HK-2 (cell line): ENCODE results near the gene NDC1.

Experiments used
- DNase-seq: peaks from one replicate; pipeline ENCODE4 v3.0.0-alpha.2; 2018; ENCODE audit not compliant: unreplicated experiment

NDC1 gene

GRCh38 chr1:53732409-53732808, 105.7 kb downstream of the NDC1 start:
- no peak for DNase-seq

GRCh38 chr1:53731779-53732305, 106.3 kb downstream of the NDC1 start:
- no peak for DNase-seq

GRCh38 chr1:53731043-53731600, 107.0 kb downstream of the NDC1 start:
- DNase-seq: no peak

- DNase-seq: no peak
Measured at GRCh38 chr1:53730224-53730865, 107.8 kb downstream of the NDC1 start.

GRCh38 chr1:53729456-53730223, 108.5 kb downstream of the NDC1 start:
- no peak for DNase-seq

DNA sequence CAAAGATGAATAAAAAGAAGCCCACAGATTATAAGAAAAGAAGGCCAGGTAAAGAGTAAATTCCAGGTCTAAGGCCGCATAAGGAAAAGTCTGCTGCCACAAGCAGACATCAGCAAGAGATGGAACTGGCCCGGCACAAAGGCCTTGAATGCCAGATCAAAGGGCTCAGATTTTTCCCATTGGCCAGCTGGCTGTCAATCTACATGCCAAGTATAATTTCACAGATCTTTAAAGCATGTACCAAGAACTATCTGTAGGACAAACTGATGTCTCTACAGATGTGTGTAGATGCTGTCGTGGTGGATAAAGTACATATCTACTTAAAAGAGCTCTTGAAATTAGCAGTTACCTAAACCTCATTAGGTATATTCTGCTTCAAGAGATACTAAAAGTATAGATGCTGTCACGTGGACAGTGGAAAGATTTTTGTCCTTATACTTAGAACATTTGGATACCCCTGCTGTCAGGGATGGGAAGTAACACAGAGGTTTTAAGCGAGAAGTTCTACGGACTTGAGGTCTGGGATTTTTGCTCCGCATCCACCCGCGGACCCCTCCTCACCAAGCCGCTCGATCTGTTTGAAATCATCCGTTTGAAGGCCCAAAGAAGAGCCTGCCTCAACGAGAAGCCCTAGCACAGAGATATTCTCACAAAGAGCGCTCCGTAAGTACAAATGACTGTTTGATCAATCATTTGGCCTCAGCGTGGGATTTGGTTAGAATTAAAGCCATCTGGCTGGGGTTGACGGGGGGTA, 109.2 kb downstream of the NDC1 start:
- no peak for DNase-seq

DNA sequence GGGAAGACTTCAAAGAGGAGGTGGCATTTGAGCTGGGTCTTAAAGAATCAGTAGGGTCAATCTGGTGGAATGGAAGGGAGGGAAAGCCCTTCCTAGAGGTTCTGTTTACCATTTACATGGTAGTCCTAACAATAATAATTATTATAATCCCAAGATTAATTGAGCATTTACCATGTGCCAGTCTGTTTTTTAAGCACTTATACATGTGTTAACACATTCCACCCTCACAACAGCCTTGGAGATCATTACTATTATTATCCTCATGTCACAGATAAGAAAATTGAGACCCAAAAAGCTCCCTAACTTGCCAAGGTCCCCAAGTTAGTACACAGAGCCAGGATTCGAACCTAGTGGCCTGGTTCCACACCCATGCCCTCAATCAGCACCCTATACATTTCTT, 109.9 kb downstream of the NDC1 start:
- no peak for DNase-seq

DNA sequence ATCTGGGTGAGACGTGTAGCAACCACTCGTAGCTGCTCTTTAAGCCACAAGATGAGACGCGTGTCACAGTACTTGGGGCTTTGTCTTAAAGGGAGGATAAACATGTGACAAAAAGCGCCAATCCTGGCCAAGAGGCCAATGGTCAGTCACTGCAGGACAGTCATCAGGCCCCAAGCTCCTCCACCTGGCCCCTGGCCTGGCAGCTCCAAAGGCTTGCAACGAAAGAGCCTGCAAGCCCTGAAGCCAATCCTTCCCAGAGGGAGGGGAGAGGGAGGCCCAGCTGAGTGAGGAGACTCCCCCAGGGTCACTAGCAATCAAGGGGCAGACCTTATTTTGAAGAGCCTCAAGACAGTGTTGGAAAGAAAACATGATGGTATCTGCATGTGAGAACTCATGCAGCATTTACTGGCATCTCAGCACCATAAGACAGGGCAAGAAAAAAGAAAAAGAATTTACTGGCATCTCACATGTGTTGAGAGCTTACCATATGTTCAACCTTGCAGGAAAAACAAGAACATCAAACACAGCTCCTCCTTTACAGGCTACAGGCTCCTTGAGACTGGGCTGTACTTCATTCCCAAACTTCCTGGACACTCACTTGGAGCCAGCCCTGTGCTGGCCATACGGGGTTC, 110.5 kb downstream of the NDC1 start:
- no peak for DNase-seq

DNA sequence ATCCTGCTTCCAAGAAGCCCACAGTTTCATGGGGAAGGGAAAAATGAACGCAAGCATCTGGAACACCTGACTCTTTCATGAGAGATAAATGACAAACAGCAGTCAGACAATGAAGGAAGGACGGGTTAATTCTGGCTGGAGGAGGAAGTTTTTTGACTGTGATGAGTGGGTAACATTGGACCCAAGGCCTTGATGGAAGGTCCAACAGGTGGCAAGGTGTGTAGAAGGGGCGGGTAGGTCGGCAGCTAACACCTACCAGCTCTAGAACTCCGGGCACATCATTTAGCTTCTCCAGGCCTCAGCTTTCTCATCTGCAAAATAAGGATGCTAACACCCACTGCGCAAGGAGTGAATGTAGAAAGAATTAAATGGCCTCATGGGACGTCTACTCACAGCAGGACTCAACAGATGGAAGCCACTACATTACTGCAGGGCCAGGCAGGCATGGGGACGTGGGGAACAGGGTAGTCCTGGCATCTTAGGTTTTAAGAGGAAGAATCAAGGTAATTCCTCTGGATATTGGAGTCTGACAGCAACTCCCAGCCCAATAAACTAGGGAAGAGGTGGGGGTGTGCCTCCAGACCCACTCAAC, 112.0 kb downstream of the NDC1 start:
- no peak for DNase-seq

DNA sequence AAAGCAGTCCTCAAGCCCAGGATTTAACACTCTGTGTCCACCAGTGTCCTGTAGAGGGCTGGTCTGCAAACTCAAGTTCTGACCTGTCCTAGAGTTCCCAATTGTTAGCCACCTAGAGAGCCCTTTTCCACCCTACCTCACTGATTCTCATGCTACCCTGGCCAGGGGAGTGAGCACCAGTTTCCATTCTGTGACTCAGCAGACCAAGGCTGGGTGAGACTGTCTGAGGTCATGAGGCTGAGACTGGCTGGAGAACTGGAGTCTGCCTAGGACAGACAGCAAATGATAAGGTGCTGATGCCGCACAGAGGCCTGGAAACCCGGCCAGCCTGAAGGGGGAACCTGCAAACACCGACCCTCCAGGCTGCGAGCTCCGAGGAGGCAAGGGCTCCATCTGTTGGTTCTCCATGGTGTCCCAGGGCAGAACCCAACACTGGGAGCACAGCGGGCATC, 112.8 kb downstream of the NDC1 start:
- DNase-seq: no peak

- no peak for DNase-seq
Measured at GRCh38 chr1:53722025-53722424, 116.1 kb downstream of the NDC1 start.

DNA sequence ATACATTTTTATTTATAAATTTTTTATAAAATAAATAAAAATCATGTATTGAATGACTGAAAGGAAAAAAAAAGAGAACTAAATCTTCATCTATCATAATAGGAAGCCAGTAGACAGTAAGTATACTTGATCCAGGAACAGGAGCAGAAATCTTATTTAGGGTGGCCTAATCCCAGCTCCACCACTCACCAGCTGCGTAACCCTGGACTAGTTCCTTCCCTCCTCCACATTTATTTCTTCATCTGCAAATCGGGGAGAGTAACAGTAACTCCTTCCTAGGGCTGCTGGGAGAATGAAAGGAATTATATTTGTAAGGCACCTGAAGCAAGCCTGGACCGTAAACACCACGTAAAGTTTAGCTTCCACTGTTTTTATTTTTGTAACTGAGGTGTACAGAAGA, 117.0 kb downstream of the NDC1 start:
- no peak for DNase-seq

DNA sequence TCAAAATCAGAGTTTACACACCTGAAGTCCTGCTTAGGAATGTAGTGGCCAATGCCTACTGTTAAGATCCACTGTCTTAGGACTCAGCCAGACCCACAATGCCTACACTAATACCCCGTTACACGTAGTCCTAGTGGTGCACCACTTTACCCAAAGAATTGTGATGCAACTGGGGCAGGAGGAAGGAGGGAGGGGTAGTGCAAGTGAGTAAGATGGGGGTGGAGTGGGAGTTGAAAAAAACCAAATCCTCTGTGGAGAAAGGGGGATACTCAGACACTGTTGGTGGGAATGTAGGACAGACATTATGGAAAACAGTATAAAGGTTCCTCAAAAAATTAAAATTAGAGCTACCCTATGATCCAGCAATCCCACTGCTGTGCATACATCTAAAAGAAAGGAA, 118.6 kb downstream of the NDC1 start:
- DNase-seq: no peak

- no peak for DNase-seq
Measured at GRCh38 chr1:53718443-53718842, 119.7 kb downstream of the NDC1 start.

GRCh38 chr1:53717025-53717804, 120.9 kb downstream of the NDC1 start:
- DNase-seq: no peak

DNA sequence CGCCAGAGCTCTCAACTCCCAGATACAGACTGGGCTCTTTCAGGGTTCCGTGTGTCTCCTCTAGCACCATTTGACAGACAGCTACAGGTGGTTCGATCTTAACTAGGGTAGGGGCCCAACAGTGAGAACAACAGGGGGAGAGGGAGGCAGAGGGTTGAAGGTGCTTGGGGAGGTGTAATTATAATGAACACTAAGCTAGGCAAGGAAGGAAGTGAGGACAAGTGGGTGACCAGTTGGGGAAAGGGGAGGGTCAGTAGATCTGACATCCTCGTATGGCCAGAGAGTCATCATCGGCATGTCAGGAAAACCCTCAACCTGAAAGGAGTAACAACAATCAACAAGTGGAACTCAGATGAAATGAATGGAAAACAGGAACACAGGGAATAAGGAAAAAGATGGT, 121.9 kb downstream of the NDC1 start:
- DNase-seq: no peak

DNA sequence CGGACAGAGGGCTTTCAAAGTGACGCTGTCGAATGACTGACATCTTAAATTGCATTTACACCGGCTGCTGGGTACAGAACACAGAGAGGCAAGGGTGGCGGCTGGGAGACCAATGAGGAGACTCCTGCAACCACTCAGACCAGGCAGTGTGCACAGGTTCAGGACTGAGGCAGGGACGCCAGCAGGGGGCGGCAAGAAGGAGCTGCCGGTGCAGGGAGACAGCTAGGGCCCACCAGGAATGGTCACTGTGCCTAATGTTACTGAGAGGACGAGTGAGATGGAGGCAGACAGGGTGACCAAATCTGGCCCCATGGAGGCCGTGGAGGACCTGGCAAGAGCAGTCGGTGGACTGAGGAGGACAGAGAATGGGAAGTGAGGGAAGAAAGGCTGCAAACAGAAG, 122.6 kb downstream of the NDC1 start:
- DNase-seq: no peak
